Activated naive CD4-positive, alpha-beta T cell treated with anti-CD3 and anti-CD28 coated beads, Interleukin-2, amount 50 U/mL, for 16 hours (primary cell): ENCODE data around the gene HHIP.

Source experiments
- DNase-seq: peaks from one replicate; pipeline ENCODE4 v3.0.0-alpha.2; 2020

Gene HHIP

DNA sequence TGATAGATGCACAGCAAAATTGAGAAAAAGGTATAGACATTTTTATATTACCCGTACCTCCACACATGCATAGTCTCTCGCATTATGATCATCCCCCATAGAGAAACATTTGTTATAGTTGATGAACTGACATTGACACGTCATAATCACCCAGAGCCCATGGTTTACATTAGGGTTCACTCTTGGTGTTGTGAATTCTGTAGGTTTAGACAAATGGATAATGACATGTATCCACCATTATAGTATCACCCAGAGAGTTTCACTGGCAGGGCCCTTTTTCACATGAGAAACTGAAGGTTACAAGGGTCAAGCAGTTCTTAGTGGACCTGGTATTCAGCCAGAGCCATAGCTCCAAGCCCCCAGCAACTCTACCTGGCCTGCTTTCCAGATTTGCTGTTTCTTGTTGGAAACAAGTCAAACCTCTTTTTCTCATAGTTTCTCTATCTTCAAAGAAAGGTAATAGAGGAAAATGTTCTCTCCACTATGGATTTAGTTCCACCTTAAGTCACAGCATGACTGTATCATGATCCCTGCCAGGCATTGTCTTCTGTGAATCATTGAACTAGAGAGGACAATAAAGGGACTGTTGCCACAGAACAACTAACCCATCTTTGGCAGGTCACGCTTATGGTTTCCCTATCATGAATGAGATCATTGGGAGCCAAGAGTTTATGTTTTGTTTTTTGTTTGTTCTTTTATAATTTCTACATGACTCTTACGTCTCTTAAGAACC, 64.0 kb downstream of the HHIP start:
- DNase-seq: no peak

DNA sequence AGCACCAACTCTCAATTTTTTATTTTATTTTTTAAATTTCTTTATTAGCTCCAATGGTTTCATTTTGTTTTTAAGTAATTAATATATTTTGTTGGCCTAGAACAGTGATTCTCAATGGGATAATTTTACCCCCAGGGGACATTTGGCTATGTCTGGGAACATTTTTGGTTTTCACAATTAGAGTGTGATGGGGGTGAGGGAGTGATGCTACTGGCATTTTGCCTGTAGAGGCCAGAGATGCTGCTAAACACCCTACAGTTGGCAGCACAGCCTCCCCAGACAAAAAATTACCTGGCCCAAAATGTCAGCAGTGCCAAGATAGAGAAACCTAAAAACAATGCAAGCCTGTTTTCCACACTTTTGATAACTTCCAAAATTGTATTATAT, 64.6 kb downstream of the HHIP start:
- DNase-seq: no peak

DNA sequence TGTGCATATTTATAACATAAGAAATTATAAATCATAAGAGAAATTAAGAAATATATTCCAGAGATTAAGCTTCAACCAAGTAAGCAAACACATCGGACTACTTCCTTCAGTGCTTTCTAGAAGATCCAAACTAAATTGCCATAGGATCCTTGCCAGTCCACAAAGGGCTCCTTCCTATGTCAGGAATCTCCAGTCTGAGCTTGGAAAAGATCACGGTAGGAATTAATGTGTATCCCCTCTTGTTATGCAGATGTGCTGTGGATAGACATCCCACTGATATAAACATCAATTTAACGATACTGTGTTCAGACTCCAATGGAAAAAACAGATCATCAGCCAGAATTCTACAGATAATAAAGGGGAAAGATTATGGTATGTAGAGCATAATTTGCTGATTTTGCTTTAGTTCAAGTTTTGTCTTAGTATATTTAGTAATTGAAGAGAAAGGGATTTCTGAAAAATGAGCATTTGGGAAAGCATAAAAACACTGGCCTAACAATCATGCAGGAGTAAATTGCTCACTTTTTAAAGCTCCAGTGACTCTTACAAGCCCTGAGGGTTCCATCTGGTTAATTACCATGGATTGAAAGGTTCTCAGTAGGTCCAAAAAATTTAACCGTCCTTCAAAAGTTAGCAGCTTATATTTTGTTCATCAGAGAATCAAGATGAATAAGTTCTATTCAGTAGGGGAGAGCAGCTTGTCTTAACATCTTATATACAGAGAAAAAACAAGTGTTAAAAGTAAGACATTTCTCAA, 65.9 kb downstream of the HHIP start:
- DNase-seq: no peak

DNA sequence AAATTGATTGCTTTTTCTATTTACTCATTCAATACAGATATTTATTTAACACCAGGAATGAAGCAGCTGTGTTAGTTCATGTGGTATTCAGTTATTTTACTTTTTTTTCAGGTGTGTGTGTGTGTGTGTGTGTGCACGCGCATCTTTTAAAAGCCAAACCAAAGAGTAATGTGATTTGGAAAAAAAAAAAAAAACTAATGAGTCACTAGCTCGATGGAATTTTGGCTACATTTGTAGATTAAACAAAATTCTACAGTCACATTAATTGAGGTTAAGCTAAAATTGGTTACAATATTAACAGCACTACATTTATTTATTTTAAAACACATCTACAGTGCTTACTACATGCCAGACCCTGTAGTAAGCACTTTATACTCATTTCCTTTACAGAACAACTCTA, 66.8 kb downstream of the HHIP start:
- no peak for DNase-seq

DNA sequence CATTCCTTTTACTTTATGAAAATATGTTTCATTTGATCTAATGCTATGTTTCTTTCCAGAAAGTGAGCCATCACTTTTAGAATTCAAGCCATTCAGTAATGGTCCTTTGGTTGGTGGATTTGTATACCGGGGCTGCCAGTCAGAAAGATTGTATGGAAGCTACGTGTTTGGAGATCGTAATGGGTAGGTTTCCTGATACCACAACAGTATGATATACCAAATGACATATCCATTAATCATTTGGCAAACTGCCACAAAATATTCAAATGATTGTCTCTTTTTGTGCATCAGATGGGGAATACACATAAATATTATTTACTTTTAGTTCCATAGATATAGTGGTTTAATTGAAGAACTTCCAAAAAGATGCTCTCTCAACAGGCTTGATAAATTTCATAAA, 68.2 kb downstream of the HHIP start:
- no peak for DNase-seq

DNA sequence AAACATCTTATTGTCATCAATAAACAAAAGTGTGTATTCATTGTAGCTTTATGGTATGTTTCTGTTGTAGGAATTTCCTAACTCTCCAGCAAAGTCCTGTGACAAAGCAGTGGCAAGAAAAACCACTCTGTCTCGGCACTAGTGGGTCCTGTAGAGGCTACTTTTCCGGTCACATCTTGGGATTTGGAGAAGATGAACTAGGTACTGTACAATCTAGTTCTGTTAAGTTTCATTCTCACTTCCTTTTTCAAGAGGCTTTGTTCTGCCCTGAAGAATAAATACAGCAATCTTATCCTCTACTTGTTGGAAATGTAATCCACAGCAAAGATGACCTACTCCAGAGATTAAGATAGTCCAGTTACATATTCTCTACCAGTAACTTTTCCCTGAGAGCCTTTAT, 69.3 kb downstream of the HHIP start:
- no peak for DNase-seq

DNA sequence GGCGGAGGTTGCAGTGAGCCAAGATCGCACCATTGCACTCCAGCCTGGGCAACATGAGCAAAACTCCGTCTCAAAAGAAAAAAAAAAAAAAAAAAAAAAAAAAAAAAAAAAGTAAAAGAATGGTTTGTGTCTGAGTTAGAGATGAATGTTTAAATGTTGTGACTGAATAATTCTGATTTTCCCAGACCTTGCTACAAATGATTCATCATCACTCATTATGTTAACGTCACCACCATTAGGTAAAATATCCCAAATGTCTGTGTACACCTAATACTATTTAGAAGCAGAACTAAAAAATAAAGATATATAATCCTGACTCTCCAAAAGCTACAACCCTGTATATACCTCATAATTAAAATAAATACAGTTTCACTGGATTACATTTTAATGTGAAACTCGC, 70.8 kb downstream of the HHIP start:
- DNase-seq: no peak

DNA sequence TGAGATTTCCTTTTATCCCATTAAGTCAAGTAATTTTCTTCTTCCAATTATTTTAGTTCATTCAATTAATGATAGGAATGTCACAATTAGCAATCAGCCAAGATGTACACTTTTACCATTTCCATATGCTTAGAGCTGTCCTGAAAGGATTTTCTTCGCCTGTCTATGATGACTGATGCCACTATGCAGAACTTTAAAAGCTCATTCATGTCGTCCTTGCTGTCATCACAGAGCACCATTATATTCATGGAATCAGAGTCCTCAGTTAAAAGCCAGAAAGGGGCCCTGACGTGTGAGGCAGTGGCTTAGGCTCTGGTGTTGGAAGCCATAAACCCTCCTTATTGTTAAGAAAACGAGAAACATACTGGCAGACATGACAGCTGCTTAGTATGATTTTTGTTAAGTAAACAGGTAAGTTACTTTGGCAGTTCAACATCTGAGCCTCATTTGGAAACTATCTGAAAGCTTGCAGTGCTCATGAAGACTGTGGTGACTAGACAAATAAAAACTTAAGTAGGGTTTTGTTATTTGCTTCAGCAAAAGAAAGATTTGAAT, 73.1 kb downstream of the HHIP start:
- no peak for DNase-seq

DNA sequence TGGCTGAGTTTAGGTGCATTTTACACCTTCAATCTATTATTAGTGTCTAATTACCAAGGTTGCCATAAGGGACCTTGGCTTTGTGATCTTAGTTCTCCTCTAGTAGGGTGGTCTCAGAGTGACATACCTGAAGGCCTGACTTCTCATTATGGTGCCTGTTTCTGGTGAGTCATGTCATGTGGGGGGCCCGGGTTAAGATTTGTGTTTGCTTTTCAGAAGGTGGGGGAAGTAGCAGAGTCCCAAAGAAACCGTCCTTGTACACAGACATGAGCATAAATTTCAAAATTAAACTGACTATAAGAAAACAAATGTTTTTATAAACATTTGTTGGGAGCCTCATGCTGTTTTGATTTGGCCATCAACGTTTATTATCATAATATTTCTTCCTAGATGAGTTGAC, 74.5 kb downstream of the HHIP start:
- no peak for DNase-seq

DNA sequence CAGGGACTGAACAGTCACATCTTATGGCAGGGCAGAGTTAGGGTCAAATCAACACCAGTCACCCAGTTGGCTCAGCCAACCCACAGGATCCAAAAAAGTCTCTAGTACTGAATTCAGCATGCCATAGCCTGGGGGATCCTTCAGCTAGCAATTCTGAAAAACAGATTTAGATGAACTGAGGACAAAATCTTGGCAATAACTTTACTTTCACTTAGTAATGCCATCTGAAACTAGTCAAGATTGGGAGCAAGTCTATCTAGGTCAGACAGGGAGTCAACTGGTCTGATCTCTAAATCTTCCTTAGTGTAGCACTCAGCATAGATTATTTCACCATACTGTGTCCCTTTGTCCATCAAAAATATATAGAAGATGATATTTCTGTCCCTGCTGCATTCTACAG, 76.0 kb downstream of the HHIP start:
- DNase-seq: no peak

DNA sequence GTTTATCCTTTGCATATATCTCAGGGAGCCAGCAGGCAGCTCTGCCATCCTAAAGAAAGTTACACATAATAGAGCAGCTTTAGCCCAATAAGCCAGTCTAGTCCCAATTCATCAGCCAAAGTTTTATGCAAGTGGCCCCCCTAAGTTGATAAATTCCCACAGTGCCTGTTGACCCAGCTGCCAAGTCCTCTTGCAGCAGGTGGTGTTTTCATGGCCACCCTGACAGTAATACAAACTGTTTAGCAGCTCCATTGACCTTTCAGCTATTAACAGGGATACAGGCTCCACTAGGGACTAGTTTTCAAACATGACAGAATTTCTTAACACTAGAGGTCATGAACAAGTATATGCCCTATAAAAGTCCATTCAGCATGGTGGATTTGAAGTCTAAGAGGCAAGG, 77.5 kb downstream of the HHIP start:
- no peak for DNase-seq

DNA sequence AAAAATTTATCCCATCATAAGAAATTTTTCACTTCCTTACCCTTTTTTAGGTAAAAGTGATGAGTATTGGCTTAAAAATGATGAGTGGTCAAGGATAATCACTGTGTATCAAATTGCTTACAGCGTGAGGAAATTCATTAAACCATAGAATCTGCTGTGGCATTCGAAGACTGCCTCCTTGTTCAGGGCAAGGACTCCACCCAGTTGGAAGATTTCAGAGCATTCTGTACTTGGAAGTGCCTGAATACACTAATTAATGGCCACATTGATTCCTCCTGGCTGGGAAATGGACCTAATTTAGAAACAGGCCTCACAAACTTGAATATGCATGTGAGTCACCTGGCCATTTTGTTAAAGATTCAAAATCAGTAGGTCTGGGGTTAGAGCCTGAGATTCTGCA, 83.2 kb downstream of the HHIP start:
- DNase-seq: no peak

DNA sequence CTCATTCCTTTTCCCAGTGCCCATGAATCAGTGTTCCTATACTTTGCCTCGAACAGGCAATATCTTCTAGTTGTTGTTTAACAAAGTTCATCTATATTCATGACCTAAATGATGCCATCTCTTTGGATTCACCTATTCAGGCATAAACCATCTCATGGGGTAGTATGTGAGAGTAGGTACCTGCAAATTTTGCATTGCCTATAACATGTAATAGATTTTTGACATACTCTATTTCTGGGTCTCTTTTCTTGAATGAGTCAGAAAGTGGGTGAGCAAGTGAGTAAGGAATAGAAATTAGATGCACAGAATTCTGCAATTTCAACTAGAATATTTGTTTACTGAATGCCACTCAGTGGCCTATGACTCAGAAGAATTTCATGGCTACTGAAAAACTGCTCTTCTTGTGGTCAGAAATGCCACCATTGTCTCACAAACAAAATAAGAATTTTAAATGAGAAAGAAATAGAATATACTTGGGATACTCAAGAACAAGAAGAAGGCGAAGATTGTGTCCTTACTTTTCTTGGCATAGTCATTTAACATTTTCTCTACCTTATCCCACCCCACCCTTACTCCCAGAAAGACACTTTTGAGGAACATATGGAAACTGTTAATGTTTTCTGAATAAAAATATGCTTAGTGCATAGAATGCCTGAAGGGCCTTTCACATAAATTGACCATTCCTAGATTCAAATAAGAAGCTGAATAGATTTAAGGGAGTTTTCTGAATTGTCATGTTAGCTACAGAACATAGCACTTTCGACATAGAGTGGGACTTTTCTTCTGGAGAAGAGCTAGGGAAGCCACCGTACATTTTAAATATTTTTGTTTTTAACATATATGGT, 86.8 kb downstream of the HHIP start:
- no peak for DNase-seq

DNA sequence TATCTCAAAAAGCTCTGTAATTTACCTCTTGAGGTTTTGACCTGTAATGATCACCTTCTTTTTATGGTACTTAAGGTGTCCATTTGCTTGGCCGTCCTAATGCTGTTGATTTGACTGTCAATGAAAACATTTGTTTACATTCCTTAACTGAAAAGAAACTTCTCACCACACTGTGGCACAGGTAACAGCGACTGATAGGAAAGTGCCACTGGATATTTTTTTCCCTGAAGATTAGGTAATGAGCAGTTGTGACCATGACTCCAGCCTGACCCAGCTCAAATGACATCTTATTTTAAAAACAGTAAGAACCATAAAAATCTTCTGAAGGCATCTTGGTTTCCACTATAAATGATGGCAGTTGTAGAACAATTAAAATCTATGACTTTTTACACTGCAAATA, 87.6 kb downstream of the HHIP start:
- no peak for DNase-seq

DNA sequence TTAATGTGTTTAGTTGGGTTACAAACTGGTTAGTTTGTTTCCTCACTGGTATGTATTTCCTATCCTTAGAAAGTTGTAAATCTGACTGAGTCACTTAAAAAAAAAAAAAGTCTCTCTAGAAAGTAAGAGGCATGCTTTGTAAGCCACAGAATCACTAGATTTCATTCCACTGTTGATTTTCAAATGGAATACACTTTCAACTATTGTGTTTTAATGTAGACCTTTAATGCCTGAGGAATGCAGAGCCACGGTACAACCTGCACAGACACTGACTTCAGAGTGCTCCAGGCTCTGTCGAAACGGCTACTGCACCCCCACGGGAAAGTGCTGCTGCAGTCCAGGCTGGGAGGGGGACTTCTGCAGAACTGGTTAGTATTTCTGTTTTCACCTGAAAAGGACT, 88.6 kb downstream of the HHIP start:
- no peak for DNase-seq

DNA sequence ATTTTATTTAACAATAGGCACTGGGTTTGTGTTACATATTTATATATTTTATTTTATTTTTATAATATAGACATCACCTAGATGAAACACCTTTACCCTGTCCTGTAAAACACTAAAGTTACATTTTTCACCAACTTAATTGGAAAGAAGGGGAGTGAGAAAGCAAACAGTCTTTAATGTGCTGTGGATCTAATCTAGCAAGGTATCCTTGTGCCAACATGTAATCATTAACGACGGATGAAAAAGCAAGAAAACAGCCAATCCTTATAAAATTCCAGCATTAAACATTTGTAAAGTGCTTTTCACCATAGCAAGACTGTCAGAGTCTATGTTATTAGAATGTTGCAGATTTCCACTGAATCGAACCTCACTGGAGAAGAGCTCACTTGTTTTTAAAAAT, 92.7 kb downstream of the HHIP start:
- no peak for DNase-seq

DNA sequence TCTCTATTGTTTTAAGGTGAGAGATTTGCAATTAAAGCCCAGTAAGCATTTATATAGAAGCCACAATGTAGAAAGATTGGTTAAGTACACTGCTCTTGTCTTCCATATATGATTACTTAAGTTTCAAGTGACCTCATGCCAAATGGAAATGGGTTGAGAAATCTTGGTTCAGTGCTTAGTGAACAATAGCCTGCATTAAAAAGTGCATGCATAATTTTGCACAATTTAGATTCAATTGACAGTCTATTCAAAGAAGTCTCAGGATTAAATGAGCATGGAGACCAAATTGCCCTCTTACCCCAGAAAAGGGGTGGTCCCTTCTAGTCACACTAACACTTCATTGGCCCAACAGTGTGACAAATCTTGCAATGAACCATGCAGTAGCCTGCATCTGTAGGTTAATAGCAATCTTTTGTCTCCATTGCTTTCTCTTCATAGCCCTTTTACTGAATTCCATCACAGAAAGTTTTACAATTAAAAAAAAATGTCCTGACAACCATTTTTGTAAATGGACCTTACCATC, 93.6 kb downstream of the HHIP start:
- no peak for DNase-seq

DNA sequence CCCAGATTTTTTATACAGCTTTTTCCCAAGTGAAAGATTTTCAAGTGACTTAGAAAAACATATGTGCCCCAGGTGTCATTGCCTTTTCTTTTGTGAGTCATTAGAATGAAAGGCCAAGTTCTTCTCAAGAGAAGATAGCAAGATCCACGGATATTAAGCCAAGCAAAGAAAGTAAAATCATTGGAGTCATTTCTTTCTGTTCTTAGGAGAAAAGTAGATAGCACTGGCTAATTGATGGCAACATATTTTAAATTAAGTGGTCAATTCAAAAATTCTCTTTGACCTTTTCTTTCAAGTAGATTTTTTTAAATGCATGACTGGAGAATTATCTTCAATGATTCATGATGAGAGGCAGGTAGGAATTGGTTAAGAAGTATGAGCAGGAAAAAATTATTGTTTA, 94.4 kb downstream of the HHIP start:
- no peak for DNase-seq

DNA sequence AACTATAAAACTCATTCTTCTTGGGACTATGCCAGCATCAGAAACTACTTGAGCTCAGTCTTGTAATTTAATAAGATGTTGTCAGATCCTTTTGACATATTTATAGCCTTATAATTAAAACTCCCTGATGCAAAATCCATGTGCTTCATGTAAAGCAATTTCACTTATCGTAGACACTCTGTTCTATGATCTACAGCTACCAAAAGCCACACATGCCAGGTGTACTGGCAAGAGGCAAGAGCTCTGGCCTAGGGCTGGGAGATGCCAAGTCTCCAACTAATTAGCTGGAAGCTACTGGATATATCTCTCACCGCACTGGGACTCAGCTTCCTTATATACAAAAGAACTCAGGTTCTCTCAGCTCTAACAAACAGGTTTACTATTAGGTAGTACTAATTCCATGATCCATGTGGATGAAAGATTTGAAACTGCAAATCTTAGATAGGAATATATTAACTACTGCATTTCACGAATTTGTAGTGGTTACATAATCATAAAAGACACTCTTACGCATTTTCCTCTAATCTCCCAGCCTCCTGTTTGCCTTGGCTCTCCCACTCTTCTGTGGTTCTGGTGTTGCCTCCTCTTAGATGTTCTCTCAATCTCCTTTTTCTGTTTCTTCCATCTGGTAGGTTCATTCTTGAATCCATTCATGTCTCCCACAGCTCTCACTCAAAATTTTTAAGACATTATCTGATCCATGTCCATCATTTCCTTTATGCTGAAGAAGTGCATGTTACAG, 103.0 kb downstream of the HHIP start:
- DNase-seq: no peak

DNA sequence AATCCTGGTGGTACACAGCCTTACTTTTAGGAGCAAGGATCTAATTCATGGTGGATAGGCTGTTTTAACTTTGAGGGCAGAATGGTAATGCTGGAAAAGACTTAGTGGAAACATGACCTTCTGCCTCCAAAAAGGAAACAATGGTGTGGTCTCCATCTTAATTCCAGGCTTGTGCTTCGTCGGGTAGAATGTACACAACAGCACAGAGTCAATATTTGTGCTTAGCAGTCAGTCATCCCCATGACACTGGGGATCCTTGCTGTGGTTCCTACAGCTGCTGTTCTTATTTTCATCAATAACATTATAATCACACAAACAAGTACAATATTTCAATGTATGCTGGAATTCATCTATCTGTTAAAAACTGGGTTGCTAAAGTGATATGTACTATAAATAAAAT, 104.4 kb downstream of the HHIP start:
- DNase-seq: no peak

DNA sequence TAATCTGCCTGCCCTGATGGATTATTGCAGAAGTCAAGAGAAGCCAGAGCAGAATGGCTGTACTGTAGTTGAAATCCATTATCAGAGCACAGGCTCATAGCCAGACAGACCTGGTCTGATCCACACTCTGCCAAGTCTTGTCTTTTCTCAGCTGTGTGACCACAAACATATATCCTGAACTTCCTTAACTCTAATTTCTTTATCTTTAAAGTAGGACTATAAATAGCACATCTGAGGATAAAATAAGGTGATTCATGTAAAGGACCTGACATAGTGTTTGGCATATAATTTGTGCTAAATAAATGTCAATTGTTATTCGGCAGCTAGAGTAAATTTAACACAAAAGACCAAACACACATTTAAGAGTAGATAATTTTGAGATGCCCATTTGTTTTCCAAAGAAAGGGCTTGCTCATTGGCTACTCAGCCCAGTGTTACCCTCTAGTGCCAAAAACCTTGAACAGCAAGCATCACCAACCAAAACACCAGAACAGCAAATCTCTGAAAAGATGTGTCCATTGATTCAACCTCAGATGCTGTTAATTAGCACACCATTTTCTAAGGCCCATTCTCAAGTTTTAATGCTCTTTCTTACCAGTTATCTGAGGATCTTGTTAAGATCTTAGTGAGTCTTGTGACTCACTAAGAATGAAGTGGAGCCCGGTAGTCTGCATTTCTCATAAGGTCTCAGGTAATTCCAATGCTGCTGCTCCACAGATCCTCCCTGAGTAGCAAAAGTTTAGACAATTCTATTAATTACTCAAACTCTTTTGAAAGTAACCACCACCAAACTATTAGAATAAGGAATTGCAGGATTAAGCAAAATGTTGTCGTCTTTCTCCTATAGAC, 108.8 kb downstream of the HHIP start:
- no peak for DNase-seq

DNA sequence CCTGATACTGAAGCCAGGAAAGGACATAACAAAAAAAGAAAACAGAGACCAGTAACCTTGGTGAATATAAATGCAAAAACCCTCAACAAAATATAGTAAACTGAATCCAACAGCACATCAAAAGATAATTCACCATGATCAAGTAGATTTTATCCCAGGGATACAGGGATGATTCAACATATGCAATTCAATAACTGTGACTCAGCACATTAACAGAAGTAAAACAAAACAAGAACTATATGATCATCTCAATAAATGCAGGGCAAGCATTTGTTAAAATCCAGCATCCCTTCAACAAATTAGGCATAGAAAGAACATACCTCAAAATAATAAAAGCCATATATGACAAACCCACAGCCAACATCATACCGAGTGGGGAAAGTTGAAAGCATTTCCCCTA, 112.0 kb downstream of the HHIP start:
- no peak for DNase-seq
